BE2C (cell line): ENCODE measurements around the gene TMEM41A.

Source experiments
- DNase-seq: peaks from one replicate; pipeline ENCODE4 v3.0.0-alpha.2; 2020
- H3K27me3 ChIP-seq: fragments of 250-450 bp; sonication (Bioruptor Pico); 2 replicates; pipeline ENCODE4 v1.5.1; 2020; ENCODE audit warnings: mild to moderate bottlenecking
- H3K36me3 ChIP-seq: fragments of 250-450 bp; sonication (Bioruptor Pico); 2 replicates; pipeline ENCODE4 v1.5.1; 2020; ENCODE audit warnings: mild to moderate bottlenecking
- H3K4me1 ChIP-seq: fragments of 250-450 bp; sonication (Bioruptor Pico); 2 replicates; pipeline ENCODE4 v1.5.1; 2020
- H3K4me3 ChIP-seq: 2 replicates; pipeline ENCODE4 v1.5.1; 2011; ENCODE audit warnings: low read depth, low read length
- H3K9me3 ChIP-seq: fragments of 250-450 bp; sonication (Bioruptor Pico); 2 replicates; pipeline ENCODE4 v1.5.1; 2020
- CTCF ChIP-seq: IDR thresholded peaks from 2 replicates; pipeline ENCODE4 v1.5.1; 2012; ENCODE audit warnings: mild to moderate bottlenecking, low read depth, low read length

Gene TMEM41A

GRCh38 chr3:185448107-185448506 lies 50.7 kb downstream of the TMEM41A start:
- Histone ChIP-seq H3K27me3 (no peaks in the 10 kb centered on the region), H3K36me3 (no peaks in the 10 kb centered on the region; the same call in none of the 2 replicates), H3K9me3 (no peaks in the 10 kb centered on the region), H3K4me3 (no peak overlapping the region), H3K4me1 (peaks cover 2% of the 10 kb centered on the region; the same call in 1 of the 2 replicates)
- no peak for TF ChIP-seq CTCF
- no peak for DNase-seq

GRCh38 chr3:185444329-185444728 lies 54.5 kb downstream of the TMEM41A start:
- Histone ChIP-seq H3K4me1 (peaks cover 2% of the 10 kb centered on the region; the same call in 1 of the 2 replicates), H3K4me3 (no peak overlapping the region), H3K27me3 (no peaks in the 10 kb centered on the region), H3K9me3 (no peaks in the 10 kb centered on the region), H3K36me3 (0 out of 2 replicates have a peak, but pooled peaks cover 4% of the 10 kb centered on the region)
- no peak for TF ChIP-seq CTCF
- no peak for DNase-seq

GRCh38 chr3:185442031-185442430 lies 56.8 kb downstream of the TMEM41A start:
- TF ChIP-seq CTCF: no peak
- no peak for DNase-seq
- peaks cover 2% of the 10 kb centered on the region; the same call in 1 of the 2 replicates for H3K4me1 ChIP-seq
- H3K4me3 ChIP-seq: no peak overlapping the region
- H3K9me3 ChIP-seq: no peaks in the 10 kb centered on the region
- H3K27me3 ChIP-seq: no peaks in the 10 kb centered on the region
- peaks cover 4% of the 10 kb centered on the region; the same call in 1 of the 2 replicates for H3K36me3 ChIP-seq

- Histone ChIP-seq H3K4me1 (no peaks in the 10 kb centered on the region), H3K27me3 (no peaks in the 10 kb centered on the region), H3K4me3 (no peak overlapping the region), H3K36me3 (peaks cover 4% of the 10 kb centered on the region; the same call in 1 of the 2 replicates), H3K9me3 (no peaks in the 10 kb centered on the region)
- no peak for TF ChIP-seq CTCF
- no peak for DNase-seq
Observed at GRCh38 chr3:185439745-185440466, 58.9 kb downstream of the TMEM41A start.
